GM12878 (cell line): ENCODE data around the gene C9orf72. TPM values are rescaled to one million over a fixed set of nuclear protein-coding genes. Genes with fewer than 3 reads are reported as not detected.

Experiments used
- ATAC-seq: fragments of 200-7000 bp; cut with Tn5 transposase; 3 replicates; pipeline ENCODE4 v1.9.1; 2020; ENCODE audit warnings: mild to moderate bottlenecking, moderate library complexity
- BruUV-seq: library from RNA; stranded (reverse); fragments of 400-500 nt; replicated peaks from 2 replicates; lab custom pipeline; 2021; lab: Mats Ljungman, UMichigan
- CTCF ChIA-PET: fragments of 300-600 bp; sonication (Branson Sonifier 250); formaldehyde crosslinking; extraction: SDS; loops from one replicate; lab custom pipeline; 2021; ENCODE audit warnings: inconsistent platforms; lab: Yijun Ruan, JAX
- POLR2A ChIA-PET: fragments of 350-600 bp; formaldehyde crosslinking; extraction: SDS; loops from one replicate; lab custom pipeline; 2021; ENCODE audit warnings: inconsistent platforms; lab: Charles Lee
- RAD21 ChIA-PET: fragments of 300-600 bp; sonication (Branson Sonifier 250); formaldehyde crosslinking; loops from one replicate; lab custom pipeline; 2023; ENCODE audit warnings: antibody characterized with exemption; ENCODE audit not compliant: unreplicated experiment; lab: Charles Lee
- SMC1A ChIA-PET: fragments of 300-600 bp; sonication (Branson Sonifier 250); formaldehyde crosslinking; loops from one replicate; lab custom pipeline; 2023; ENCODE audit not compliant: unreplicated experiment, uncharacterized antibody; lab: Charles Lee
- DNase-seq: peaks from one replicate; pipeline ENCODE4 v3.0.0-alpha.2; 2011; ENCODE audit warnings: low read depth, low spot score
- FAIRE-seq: peaks from 3 replicates; lab custom pipeline; 2011; peaks lifted over from hg19 to GRCh38; lab: Jason Lieb, UNC
- H2AFZ ChIP-seq: 2 replicates; pipeline ENCODE4 v1.6.0; 2011; ENCODE audit warnings: low read depth, low read length, control low read depth; ENCODE audit not compliant: control insufficient read depth
- H3K27ac ChIP-seq: 2 replicates; pipeline ENCODE4 v1.5.1; 2011; ENCODE audit warnings: control low read depth; ENCODE audit not compliant: control insufficient read depth, insufficient read depth
- H3K27me3 ChIP-seq, 2 experiments: replicated peaks in 1 of 2; 2 replicates each; pipeline versions ENCODE4 v1.6.0 to v1.6.1; 2011; ENCODE audit warnings: low read length in 1 of 2; ENCODE audit not compliant: control insufficient read depth in 2 of 2, insufficient read depth in 2 of 2
- H3K36me3 ChIP-seq, 2 experiments: 2 replicates each; pipeline ENCODE4 v1.5.1; 2011; ENCODE audit warnings: low read length in 1 of 2; ENCODE audit not compliant: control insufficient read depth in 2 of 2, insufficient read depth in 2 of 2
- H3K4me1 ChIP-seq: 2 replicates; pipeline ENCODE4 v1.6.1; 2011; ENCODE audit warnings: mild to moderate bottlenecking, low read length, moderate library complexity, mixed read lengths; ENCODE audit not compliant: control insufficient read depth, insufficient read depth
- H3K4me2 ChIP-seq: 2 replicates; pipeline ENCODE4 v1.6.0; 2011; ENCODE audit warnings: control low read depth; ENCODE audit not compliant: control insufficient read depth, insufficient read depth
- H3K4me3 ChIP-seq: fragments of 200-600 bp; sonication (generic); 2 replicates; pipeline ENCODE4 v1.5.1; 2016
- H3K79me2 ChIP-seq: 2 replicates; pipeline ENCODE4 v1.6.0; 2011; ENCODE audit warnings: low read length; ENCODE audit not compliant: control insufficient read depth, insufficient read depth
- H3K9ac ChIP-seq: 2 replicates; pipeline ENCODE4 v1.8.0; 2011; ENCODE audit warnings: low read length, control low read depth, mixed read lengths; ENCODE audit not compliant: control insufficient read depth, insufficient read depth
- H3K9me3 ChIP-seq: replicated peaks from 3 replicates; pipeline ENCODE4 v1.5.1; 2011; ENCODE audit warnings: mild to moderate bottlenecking, low read length; ENCODE audit not compliant: control insufficient read depth, insufficient read depth
- H4K20me1 ChIP-seq: 2 replicates; pipeline ENCODE4 v1.6.0; 2011; ENCODE audit not compliant: control insufficient read depth, insufficient read depth
- CEBPB ChIP-seq, 2 experiments: fragments of 150-350 bp in 1 of 2; IDR thresholded peaks; 2 replicates each; pipeline ENCODE4 v1.6.1; 2012 to 2014; ENCODE audit warnings: low read depth in 2 of 2, low read length in 2 of 2, borderline replicate concordance in 1 of 2, inconsistent platforms in 1 of 2
- GABPA ChIP-seq: IDR thresholded peaks from 2 replicates; pipeline ENCODE4 v1.6.1; 2014; ENCODE audit warnings: antibody characterized with exemption, low read depth, mild to moderate bottlenecking, inconsistent platforms
- NBN ChIP-seq: fragments of 450-650 bp; IDR thresholded peaks from 2 replicates; pipeline ENCODE4 v1.6.1; 2016
- NRF1 ChIP-seq: conservative IDR thresholded peaks from 2 replicates; pipeline ENCODE4 v1.6.1; 2011; ENCODE audit warnings: mild to moderate bottlenecking, low read depth, low read length, improper control_type of control experiment
- PAX8 ChIP-seq: fragments of 450-650 bp; IDR thresholded peaks from 2 replicates; pipeline ENCODE4 v1.6.1; 2017; ENCODE audit warnings: mild to moderate bottlenecking, moderate library complexity
- POLR2AphosphoS2 ChIP-seq: IDR thresholded peaks from 2 replicates; pipeline ENCODE4 v1.6.1; 2011; ENCODE audit warnings: low read depth, mild to moderate bottlenecking, low read length, improper control_type of control experiment, moderate library complexity
- RELB ChIP-seq: fragments of 450-650 bp; IDR thresholded peaks from 2 replicates; pipeline ENCODE4 v1.6.1; 2017; ENCODE audit warnings: low read depth, mild to moderate bottlenecking, moderate library complexity
- STAT3 ChIP-seq: IDR thresholded peaks from 2 replicates; pipeline ENCODE4 v1.6.1; 2011; ENCODE audit warnings: low read depth, low read length, improper control_type of control experiment
- WGBS: methylation state at CpG from one replicate; pipeline ENCODE4 v1.1.6; 2016; ENCODE audit warnings: low lambda C conversion rate; ENCODE audit not compliant: insufficient replicate concordance, insufficient coverage; ENCODE audit errors: missing lambda C conversion rate; 5-methylcytosine and 5-hydroxymethylcytosine counted together
- in situ Hi-C: fragments of 300-500 bp; cut with MboI; formaldehyde crosslinking; loops from 9 replicates; pipeline ENCODE4 v1.14.3; 2018; ENCODE audit warnings: mixed read lengths
- intact Hi-C: fragments of 100-400 bp; cut with micrococcal nuclease; formaldehyde crosslinking; loops from one replicate; pipeline ENCODE4 v1.14.2; 2022; ENCODE audit not compliant: unreplicated experiment
- polyA plus RNA-seq, 11 experiments: library from polyadenylated mRNA; depleted of rRNA in 4 of 11; unstranded in 6 of 11; stranded (reverse) in 5 of 11; fragments of >200 nt; fragmentation: Nextera tagmentation in 4 of 11; fragmentation: Illumina TruSeq in 1 of 11; extraction: Ambion mirVana in 4 of 11; extraction: Trizol in 1 of 11; gene quantifications; 1 replicate in 1 of 11; 2 replicates in 10 of 11; pipeline versions ENCODE4 v1.2.1 to v1.2.3, GENCODE V29; 2011 to 2016; ENCODE audit warnings: inconsistent platforms in 2 of 11, missing spikeins in 2 of 11, low read depth in 1 of 11
- total RNA-seq, 4 experiments: library from RNA; depleted of rRNA in 3 of 4; stranded (reverse); fragments of >200 nt in 3 of 4; fragmentation: Illumina TruSeq in 1 of 4; extraction: Trizol in 1 of 4; gene quantifications; 2 replicates each; pipeline versions ENCODE4 v1.2.1 to v1.2.3, GENCODE V29; 2013 to 2021
- TF ChIP-seq, protein P1 (sequence below): IDR thresholded peaks from 2 replicates; pipeline ENCODE4 v1.6.1; 2012; ENCODE audit warnings: low read depth, low read length, improper control_type of control experiment
- TF ChIP-seq, protein P2 (sequence below): fragments of 150-350 bp; IDR thresholded peaks from 2 replicates; pipeline ENCODE4 v1.6.1; 2016; ENCODE audit warnings: low read depth, low read length
- TF ChIP-seq, protein P3 (sequence below): IDR thresholded peaks from 2 replicates; pipeline ENCODE4 v1.6.1; 2011; ENCODE audit warnings: low read depth, low read length, improper control_type of control experiment, borderline replicate concordance

The C9orf72 gene
- total and polyA plus RNA-seq, 10 of the 15 experiments (the other 5 are each of a cell fraction or from before 2014, with no cell fraction given): 4.8 to 9.0 (median 6.4) TPM

DNA sequence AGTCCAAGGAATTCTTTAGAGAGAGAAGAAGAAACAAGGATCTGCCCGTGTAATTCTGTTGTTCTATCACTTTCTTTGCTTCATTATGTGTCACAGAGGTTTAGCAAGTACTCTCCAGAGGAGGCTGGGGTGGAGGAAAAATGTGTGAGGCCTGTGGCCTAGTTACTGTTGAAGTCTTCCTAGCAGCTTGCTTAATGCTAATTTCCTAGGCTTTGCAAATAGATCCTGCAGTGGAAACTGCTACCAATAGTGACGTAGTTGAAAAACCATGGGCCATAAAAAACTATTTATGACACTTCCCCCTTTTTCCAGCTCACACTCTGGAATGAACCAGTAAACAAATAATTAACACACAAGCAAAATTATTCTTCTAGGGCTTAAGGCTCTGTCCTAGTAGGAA, 27.0 kb upstream of the C9orf72 start:
- CTCF ChIA-PET: interaction anchor here (1.5 kb wide), 1 partner anchor 10 kb away, joined by 5 read pairs; no protein-coding TSS in a partner anchor
- H3K27ac ChIP-seq: no peak overlapping the region
- SMC1A ChIA-PET: interaction anchor here (0.5 to 2.1 kb wide), 5 partner anchors 10 to 324 kb away, joined by 3 to 4 read pairs (median 3); no protein-coding TSS in a partner anchor
- H3K79me2 ChIP-seq: no peaks in the 10 kb centered on the region
- no TSS peak for BruUV-seq
- H4K20me1 ChIP-seq: no peaks in the 10 kb centered on the region
- no peak overlapping the region for H2AFZ ChIP-seq
- H3K4me2 ChIP-seq: no peak overlapping the region
- no peaks in the 10 kb centered on the region for H3K27me3 ChIP-seq
- no peaks in the 10 kb centered on the region for H3K9me3 ChIP-seq
- TF ChIP-seq, protein P1, sequence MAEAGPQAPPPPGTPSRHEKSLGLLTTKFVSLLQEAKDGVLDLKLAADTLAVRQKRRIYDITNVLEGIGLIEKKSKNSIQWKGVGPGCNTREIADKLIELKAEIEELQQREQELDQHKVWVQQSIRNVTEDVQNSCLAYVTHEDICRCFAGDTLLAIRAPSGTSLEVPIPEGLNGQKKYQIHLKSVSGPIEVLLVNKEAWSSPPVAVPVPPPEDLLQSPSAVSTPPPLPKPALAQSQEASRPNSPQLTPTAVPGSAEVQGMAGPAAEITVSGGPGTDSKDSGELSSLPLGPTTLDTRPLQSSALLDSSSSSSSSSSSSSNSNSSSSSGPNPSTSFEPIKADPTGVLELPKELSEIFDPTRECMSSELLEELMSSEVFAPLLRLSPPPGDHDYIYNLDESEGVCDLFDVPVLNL: no peak
- TF ChIP-seq, protein P2, sequence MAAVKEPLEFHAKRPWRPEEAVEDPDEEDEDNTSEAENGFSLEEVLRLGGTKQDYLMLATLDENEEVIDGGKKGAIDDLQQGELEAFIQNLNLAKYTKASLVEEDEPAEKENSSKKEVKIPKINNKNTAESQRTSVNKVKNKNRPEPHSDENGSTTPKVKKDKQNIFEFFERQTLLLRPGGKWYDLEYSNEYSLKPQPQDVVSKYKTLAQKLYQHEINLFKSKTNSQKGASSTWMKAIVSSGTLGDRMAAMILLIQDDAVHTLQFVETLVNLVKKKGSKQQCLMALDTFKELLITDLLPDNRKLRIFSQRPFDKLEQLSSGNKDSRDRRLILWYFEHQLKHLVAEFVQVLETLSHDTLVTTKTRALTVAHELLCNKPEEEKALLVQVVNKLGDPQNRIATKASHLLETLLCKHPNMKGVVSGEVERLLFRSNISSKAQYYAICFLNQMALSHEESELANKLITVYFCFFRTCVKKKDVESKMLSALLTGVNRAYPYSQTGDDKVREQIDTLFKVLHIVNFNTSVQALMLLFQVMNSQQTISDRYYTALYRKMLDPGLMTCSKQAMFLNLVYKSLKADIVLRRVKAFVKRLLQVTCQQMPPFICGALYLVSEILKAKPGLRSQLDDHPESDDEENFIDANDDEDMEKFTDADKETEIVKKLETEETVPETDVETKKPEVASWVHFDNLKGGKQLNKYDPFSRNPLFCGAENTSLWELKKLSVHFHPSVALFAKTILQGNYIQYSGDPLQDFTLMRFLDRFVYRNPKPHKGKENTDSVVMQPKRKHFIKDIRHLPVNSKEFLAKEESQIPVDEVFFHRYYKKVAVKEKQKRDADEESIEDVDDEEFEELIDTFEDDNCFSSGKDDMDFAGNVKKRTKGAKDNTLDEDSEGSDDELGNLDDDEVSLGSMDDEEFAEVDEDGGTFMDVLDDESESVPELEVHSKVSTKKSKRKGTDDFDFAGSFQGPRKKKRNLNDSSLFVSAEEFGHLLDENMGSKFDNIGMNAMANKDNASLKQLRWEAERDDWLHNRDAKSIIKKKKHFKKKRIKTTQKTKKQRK: no peak
- TF ChIP-seq PAX8 (no peak), GABPA (no peak), NRF1 (no peak), STAT3 (no peak), CEBPB (IDR thresholded peaks at IDR 0.05; ENCODE audit: borderline replicate concordance in 1 of 2, low read depth in 2 of 2, low read length in 2 of 2) (no peak), NBN (no peak), RELB (no peak), POLR2AphosphoS2 (no peak)
- TF ChIP-seq, protein P3, sequence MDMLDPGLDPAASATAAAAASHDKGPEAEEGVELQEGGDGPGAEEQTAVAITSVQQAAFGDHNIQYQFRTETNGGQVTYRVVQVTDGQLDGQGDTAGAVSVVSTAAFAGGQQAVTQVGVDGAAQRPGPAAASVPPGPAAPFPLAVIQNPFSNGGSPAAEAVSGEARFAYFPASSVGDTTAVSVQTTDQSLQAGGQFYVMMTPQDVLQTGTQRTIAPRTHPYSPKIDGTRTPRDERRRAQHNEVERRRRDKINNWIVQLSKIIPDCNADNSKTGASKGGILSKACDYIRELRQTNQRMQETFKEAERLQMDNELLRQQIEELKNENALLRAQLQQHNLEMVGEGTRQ: no peak
- TF ChIP-seq, all 136 proteins: peak for 0
- ATAC-seq (no peak), FAIRE-seq (no peak), DNase-seq (no peak)
- H3K4me3 ChIP-seq: no peak overlapping the region
- no peaks in the 10 kb centered on the region for H3K36me3 ChIP-seq
- intact Hi-C loops: no loop called here
- ChIA-PET POLR2A (interaction anchor here (0.7 kb wide), 1 partner anchor 10 kb away, joined by 9 read pairs; no protein-coding TSS in a partner anchor), RAD21 (no interaction called here)
- no peak overlapping the region for H3K9ac ChIP-seq
- in situ Hi-C loops: no loop called here
- no peaks in the 10 kb centered on the region for H3K4me1 ChIP-seq
- 39% methylated on average over 2 of the region's 2 CpGs for WGBS
